HEK293 (cell line): Measurements from ENCODE around the gene CPTP.

ENCODE experiments used
- ZNF211 ChIP-seq: fragments of 450-650 bp; formaldehyde crosslinking; IDR thresholded peaks from 2 replicates; pipeline ENCODE4 v1.5.1; 2016; ENCODE audit warnings: low read depth, missing biosample characterization, missing genetic modification characterization
- ZNF239 ChIP-seq: fragments of 450-650 bp; formaldehyde crosslinking; IDR thresholded peaks from 2 replicates; pipeline ENCODE4 v1.5.1; 2016; ENCODE audit warnings: missing biosample characterization, missing genetic modification characterization
- ZNF624 ChIP-seq: fragments of 450-650 bp; formaldehyde crosslinking; IDR thresholded peaks from 2 replicates; pipeline ENCODE4 v1.5.1; 2017; ENCODE audit warnings: missing biosample characterization, missing genetic modification characterization
- TF ChIP-seq, protein P1 (sequence below): fragments of 450-650 bp; formaldehyde crosslinking; IDR thresholded peaks from 2 replicates; pipeline ENCODE4 v1.5.1; 2016; ENCODE audit warnings: missing biosample characterization, missing genetic modification characterization
- TF ChIP-seq, protein P2 (sequence below): fragments of 450-650 bp; formaldehyde crosslinking; IDR thresholded peaks from 2 replicates; pipeline ENCODE4 v1.5.1; 2016; ENCODE audit warnings: missing biosample characterization, missing genetic modification characterization
- TF ChIP-seq, protein P3 (sequence below): fragments of 450-650 bp; formaldehyde crosslinking; conservative IDR thresholded peaks from 2 replicates; pipeline ENCODE4 v1.5.1; 2016; ENCODE audit warnings: low read depth, missing biosample characterization, missing genetic modification characterization
- TF ChIP-seq, protein P4 (sequence below): fragments of 450-650 bp; formaldehyde crosslinking; IDR thresholded peaks from 2 replicates; pipeline ENCODE4 v1.5.1; 2016; ENCODE audit warnings: missing biosample characterization, missing genetic modification characterization
- TF ChIP-seq, protein P5 (sequence below): fragments of 450-650 bp; formaldehyde crosslinking; IDR thresholded peaks from 2 replicates; pipeline ENCODE4 v1.5.1; 2016; ENCODE audit warnings: missing biosample characterization, missing genetic modification characterization
- TF ChIP-seq, protein P6 (sequence below): fragments of 450-650 bp; formaldehyde crosslinking; IDR thresholded peaks from 2 replicates; pipeline ENCODE4 v1.5.1; 2016; ENCODE audit warnings: missing biosample characterization, missing genetic modification characterization, borderline replicate concordance

DNA sequence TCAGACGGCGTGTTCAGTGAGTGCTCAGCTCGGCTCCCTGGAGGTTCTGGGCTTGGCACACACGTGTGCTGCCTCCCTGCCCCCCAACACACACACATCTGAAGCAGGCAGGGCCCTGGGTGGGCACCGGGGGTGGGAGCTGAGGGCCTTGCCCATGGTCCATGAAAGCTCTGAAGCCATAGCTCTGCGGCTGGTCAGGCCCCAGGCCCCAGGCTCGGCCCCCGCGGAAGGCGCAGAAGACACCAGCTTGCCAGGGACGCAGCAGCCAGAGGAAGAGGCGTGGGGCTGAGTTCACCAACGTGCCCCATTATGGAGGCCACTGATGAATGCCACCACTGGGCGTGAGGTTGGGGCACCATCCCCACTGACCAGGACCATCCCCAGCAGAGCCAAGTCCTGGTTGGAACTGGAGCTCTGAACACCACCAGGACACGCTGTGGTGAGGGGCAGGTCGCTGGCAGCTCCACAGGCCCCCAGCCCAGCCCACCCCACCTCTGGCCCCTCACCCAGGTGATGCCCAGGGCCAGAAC, 46.2 kb downstream of the CPTP start:
- TF ChIP-seq, protein P1, sequence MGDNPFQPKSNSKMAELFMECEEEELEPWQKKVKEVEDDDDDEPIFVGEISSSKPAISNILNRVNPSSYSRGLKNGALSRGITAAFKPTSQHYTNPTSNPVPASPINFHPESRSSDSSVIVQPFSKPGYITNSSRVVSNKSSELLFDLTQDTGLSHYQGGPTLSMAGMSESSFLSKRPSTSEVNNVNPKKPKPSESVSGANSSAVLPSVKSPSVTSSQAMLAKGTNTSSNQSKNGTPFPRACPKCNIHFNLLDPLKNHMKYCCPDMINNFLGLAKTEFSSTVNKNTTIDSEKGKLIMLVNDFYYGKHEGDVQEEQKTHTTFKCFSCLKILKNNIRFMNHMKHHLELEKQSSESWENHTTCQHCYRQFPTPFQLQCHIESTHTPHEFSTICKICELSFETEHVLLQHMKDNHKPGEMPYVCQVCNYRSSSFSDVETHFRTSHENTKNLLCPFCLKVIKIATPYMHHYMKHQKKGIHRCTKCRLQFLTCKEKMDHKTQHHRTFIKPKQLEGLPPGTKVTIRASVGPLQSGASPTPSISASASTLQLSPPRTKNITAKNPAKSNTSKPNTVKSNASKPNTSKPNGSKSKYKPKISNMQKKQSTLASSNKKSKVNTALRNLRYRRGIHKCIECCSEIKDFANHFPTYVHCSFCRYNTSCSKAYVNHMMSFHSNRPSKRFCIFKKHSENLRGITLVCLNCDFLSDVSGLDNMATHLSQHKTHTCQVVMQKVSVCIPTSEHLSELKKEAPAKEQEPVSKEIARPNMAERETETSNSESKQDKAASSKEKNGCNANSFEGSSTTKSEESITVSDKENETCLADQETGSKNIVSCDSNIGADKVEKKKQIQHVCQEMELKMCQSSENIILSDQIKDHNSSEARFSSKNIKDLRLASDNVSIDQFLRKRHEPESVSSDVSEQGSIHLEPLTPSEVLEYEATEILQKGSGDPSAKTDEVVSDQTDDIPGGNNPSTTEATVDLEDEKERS (tag by site-specific recombination) = no peak
- TF ChIP-seq, protein P2, sequence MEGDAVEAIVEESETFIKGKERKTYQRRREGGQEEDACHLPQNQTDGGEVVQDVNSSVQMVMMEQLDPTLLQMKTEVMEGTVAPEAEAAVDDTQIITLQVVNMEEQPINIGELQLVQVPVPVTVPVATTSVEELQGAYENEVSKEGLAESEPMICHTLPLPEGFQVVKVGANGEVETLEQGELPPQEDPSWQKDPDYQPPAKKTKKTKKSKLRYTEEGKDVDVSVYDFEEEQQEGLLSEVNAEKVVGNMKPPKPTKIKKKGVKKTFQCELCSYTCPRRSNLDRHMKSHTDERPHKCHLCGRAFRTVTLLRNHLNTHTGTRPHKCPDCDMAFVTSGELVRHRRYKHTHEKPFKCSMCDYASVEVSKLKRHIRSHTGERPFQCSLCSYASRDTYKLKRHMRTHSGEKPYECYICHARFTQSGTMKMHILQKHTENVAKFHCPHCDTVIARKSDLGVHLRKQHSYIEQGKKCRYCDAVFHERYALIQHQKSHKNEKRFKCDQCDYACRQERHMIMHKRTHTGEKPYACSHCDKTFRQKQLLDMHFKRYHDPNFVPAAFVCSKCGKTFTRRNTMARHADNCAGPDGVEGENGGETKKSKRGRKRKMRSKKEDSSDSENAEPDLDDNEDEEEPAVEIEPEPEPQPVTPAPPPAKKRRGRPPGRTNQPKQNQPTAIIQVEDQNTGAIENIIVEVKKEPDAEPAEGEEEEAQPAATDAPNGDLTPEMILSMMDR (tag by site-specific recombination) = no peak
- TF ChIP-seq, protein P3, sequence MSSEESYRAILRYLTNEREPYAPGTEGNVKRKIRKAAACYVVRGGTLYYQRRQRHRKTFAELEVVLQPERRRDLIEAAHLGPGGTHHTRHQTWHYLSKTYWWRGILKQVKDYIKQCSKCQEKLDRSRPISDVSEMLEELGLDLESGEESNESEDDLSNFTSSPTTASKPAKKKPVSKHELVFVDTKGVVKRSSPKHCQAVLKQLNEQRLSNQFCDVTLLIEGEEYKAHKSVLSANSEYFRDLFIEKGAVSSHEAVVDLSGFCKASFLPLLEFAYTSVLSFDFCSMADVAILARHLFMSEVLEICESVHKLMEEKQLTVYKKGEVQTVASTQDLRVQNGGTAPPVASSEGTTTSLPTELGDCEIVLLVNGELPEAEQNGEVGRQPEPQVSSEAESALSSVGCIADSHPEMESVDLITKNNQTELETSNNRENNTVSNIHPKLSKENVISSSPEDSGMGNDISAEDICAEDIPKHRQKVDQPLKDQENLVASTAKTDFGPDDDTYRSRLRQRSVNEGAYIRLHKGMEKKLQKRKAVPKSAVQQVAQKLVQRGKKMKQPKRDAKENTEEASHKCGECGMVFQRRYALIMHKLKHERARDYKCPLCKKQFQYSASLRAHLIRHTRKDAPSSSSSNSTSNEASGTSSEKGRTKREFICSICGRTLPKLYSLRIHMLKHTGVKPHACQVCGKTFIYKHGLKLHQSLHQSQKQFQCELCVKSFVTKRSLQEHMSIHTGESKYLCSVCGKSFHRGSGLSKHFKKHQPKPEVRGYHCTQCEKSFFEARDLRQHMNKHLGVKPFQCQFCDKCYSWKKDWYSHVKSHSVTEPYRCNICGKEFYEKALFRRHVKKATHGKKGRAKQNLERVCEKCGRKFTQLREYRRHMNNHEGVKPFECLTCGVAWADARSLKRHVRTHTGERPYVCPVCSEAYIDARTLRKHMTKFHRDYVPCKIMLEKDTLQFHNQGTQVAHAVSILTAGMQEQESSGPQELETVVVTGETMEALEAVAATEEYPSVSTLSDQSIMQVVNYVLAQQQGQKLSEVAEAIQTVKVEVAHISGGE (tag by site-specific recombination) = no peak
- TF ChIP-seq, protein P4, sequence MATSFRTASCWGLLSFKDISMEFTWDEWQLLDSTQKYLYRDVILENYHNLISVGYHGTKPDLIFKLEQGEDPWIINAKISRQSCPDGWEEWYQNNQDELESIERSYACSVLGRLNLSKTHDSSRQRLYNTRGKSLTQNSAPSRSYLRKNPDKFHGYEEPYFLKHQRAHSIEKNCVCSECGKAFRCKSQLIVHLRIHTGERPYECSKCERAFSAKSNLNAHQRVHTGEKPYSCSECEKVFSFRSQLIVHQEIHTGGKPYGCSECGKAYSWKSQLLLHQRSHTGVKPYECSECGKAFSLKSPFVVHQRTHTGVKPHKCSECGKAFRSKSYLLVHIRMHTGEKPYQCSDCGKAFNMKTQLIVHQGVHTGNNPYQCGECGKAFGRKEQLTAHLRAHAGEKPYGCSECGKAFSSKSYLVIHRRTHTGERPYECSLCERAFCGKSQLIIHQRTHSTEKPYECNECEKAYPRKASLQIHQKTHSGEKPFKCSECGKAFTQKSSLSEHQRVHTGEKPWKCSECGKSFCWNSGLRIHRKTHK (tag by site-specific recombination) = no peak
- TF ChIP-seq, protein P5, sequence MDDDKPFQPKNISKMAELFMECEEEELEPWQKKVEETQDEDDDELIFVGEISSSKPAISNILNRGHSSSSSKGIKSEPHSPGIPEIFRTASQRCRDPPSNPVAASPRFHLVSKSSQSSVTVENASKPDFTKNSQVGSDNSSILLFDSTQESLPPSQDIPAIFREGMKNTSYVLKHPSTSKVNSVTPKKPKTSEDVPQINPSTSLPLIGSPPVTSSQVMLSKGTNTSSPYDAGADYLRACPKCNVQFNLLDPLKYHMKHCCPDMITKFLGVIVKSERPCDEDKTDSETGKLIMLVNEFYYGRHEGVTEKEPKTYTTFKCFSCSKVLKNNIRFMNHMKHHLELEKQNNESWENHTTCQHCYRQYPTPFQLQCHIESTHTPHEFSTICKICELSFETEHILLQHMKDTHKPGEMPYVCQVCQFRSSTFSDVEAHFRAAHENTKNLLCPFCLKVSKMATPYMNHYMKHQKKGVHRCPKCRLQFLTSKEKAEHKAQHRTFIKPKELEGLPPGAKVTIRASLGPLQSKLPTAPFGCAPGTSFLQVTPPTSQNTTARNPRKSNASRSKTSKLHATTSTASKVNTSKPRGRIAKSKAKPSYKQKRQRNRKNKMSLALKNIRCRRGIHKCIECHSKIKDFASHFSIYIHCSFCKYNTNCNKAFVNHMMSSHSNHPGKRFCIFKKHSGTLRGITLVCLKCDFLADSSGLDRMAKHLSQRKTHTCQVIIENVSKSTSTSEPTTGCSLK (tag by site-specific recombination) = no peak
- no peak for TF ChIP-seq ZNF211 (tag by site-specific recombination)
- TF ChIP-seq ZNF239 (tag by site-specific recombination) = no peak
- TF ChIP-seq, protein P6, sequence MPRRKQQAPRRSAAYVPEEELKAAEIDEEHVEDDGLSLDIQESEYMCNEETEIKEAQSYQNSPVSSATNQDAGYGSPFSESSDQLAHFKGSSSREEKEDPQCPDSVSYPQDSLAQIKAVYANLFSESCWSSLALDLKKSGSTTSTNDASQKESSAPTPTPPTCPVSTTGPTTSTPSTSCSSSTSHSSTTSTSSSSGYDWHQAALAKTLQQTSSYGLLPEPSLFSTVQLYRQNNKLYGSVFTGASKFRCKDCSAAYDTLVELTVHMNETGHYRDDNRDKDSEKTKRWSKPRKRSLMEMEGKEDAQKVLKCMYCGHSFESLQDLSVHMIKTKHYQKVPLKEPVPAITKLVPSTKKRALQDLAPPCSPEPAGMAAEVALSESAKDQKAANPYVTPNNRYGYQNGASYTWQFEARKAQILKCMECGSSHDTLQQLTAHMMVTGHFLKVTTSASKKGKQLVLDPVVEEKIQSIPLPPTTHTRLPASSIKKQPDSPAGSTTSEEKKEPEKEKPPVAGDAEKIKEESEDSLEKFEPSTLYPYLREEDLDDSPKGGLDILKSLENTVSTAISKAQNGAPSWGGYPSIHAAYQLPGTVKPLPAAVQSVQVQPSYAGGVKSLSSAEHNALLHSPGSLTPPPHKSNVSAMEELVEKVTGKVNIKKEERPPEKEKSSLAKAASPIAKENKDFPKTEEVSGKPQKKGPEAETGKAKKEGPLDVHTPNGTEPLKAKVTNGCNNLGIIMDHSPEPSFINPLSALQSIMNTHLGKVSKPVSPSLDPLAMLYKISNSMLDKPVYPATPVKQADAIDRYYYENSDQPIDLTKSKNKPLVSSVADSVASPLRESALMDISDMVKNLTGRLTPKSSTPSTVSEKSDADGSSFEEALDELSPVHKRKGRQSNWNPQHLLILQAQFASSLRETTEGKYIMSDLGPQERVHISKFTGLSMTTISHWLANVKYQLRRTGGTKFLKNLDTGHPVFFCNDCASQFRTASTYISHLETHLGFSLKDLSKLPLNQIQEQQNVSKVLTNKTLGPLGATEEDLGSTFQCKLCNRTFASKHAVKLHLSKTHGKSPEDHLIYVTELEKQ (tag by site-specific recombination) = no peak
- TF ChIP-seq ZNF624 (tag by site-specific recombination) = no peak
